ENCODE measurements around the gene PLEKHA4.

DNA sequence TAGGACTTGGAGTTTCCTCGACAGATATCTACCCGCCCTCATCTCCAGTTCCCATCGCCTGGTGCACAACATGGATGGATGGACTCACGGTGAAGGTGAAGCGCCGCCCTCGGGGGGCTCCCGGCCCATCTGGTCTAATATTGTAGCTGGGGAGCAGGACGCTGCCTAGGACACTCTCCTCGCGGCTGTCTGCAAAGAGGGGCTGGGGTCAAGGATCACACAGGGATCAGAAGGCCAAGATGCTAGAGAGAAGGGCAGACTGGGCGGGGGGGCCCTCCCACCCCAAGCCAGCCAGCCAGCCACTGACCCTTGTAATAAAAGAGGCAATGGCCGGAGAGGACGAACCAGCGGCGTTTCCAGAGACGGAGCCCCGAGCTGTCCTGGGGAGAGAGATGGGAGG is 7.1 kb downstream of the PLEKHA4 start:
- TF ChIP-seq, protein P1, sequence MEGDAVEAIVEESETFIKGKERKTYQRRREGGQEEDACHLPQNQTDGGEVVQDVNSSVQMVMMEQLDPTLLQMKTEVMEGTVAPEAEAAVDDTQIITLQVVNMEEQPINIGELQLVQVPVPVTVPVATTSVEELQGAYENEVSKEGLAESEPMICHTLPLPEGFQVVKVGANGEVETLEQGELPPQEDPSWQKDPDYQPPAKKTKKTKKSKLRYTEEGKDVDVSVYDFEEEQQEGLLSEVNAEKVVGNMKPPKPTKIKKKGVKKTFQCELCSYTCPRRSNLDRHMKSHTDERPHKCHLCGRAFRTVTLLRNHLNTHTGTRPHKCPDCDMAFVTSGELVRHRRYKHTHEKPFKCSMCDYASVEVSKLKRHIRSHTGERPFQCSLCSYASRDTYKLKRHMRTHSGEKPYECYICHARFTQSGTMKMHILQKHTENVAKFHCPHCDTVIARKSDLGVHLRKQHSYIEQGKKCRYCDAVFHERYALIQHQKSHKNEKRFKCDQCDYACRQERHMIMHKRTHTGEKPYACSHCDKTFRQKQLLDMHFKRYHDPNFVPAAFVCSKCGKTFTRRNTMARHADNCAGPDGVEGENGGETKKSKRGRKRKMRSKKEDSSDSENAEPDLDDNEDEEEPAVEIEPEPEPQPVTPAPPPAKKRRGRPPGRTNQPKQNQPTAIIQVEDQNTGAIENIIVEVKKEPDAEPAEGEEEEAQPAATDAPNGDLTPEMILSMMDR (IDR thresholded peaks at IDR 0.05), result no peak
- TF ChIP-seq EZH2 (IDR thresholded peaks at IDR 0.05), result no peak
